HG03342 (cell line): Measurements from ENCODE around the gene RNF217.
"Not testable (repeated sequence)": the region's sequence is repeated elsewhere in the genome, so short reads cannot be mapped to it uniquely, and the experiment has no call there.

Source experiments
- ATAC-seq: cut with Tn5 transposase; IDR thresholded peaks from one replicate; pipeline ENCODE4 v1.9.1; 2021; ENCODE audit warnings: mild to moderate bottlenecking, moderate library complexity; ENCODE audit not compliant: unreplicated experiment

RNF217 gene

DNA sequence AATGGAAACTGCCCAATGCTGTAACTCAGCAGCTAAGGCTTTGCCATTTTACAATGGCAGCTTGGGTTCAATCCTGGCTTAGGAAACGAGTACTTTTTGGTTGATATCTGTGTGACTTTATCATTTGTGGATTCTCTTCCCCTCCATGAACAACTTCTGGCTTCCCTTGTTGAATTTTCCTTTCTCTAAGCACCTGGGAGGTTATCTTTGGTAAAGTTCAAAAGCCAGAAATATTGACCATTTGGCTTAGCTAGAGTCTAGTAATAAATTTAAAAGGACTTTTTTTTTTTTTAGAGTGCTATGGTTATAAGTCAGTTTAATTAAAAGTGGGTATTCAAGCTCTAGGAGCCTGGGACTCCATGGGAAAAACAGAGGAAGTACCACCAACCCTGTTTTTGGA lies 159.7 kb downstream of the RNF217 start:
- no peak for ATAC-seq

DNA sequence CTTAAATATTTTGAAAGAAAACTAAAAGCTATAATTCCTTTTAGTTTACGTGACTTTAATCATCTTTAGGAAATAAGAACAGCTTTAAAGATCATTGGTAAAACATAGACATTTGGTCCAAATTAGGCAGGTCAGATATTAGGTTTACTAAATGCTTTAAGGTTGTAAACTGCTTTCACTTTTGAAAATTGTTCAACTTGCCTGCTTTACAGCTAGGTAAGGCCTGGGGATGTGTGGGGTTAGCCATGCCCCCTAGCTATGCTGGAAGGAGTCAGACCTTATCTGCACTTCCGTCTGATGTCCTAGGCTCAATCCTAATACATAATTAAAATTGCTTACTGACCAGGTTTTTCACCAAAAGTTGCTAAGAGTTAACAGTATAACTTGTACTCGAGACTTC lies 160.8 kb downstream of the RNF217 start:
- no peak for ATAC-seq

DNA sequence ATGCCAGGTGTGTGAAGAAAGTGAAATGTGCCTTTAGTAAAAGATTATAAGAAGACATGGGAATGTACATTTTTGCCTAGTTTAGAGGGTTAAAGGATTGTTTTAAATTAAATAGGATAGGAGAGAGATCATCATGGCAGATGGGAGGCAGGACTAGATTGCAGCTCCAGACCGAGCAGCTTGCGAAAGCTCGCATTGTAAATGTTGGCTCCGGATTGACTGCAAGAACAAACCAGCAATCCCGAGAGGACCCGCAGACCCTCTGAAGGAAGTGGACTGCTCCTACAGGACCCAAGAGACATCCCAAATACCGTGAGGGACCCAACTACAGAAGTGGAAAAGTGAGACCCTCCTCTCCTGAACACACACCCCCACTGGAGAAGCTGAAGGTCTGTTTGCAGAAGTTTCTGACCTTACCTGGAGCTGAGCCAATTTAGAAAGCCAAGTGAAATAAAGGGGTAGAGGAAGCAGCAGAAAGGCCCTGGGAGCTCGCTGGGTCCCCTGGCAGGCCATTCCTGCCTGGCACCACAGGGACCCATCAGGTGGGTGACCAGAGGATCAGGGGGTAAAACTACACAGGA lies 161.3 kb downstream of the RNF217 start:
- no peak for ATAC-seq

DNA sequence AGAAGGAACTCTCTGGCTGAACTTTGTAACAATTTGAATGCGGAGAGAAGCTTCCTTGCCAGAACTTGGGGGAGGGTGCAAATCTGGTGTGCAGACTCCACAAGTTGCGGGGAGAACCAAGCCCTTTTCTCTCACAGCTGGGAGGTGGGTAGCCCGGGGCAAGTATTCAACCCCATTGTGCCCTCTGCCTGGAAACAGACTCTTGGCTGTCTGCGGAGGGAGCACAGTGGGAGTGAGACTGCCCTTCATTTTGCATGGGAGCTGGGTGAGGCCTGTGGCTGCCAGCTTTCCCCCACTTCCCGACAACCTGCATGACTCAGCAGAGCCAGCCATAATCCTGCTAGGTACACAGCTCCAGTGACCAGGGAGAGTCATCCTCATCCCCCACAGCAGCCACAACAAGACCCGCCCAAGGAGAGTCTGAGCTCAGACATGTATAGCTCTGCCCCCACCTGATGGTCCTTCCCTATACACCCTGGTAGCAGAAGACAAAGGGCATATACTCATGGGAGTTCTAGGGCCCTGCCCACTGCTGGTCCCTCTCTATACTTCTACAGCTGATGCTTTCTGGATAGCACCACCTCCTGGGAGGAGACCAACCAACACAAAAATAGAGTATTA lies 161.9 kb downstream of the RNF217 start:
- ATAC-seq: no peak

DNA sequence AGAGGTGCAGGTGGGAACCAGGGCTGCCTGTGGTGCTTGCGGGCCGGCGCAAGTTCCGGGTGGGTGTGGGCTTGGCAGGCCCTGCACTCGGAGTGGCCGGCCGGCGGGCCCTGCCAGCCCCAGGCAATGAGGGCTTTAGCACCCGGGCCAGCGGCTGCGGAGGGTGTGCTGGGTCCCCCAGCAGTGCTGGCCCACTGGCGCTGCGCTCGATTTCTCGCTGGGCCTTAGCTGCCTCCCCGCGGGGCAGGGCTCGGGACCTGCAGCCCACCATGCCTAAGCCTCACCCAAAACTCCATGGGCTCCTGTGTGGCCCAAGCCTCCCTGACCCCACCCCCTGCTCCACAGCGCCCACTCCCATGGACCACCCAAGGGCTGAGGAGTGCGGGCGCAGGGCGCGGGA lies 163.6 kb downstream of the RNF217 start:
- ATAC-seq: not testable (repeated sequence)

DNA sequence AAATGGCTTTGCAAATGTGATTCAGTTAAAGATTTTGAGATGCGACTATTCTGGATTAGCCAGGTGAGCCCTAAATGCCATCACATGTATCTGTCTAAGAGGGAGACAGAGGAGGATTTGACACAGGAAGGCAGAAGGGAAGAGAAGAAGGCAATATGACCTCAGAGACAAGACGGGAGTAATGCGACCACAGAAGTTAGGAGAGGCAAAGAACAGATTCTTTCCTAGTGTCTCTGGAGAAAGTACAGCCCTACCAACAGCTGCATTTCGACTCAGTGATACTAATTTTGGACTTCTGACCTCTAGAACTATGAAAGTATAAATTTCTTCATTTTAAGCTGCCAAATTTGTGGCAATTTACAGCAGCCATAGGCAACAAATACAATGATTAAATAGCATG lies 167.1 kb downstream of the RNF217 start:
- no peak for ATAC-seq

DNA sequence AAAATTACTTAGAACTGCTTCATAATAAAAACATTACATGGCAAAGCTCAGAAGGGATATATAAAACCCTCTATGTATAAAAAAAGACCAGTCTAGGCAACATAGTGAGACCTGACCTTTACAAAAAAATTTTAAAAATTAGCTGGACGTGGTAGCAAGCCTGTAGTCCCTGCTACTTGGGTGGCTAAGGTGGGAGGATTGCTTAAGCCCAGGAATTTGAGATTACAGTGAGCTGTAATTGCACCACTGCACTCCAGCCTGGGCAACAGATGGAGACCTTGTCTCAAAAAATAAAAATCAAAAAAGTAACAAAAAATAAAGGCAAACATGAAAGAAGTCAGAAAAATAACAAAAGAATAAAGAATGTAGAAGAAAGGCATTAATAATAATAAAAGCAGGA lies 169.8 kb downstream of the RNF217 start:
- ATAC-seq: no peak

DNA sequence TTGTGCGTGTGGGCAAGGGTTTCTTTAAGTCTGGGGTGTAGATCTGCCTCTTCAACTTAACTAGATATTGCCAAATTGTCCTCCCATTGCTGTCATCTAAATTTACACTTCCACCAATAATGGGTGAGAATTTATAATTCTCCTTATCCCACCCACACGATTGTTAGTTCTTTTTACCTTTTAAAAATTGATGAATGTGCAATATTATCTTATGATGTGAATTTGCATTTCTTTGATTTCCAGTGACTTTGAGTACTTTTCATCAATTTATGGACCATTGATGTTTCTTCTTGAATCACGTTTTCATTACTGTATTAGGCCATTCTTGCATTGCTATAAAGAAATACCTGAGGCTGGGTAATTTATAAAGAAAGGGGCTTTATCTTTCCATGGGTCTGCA lies 174.1 kb downstream of the RNF217 start:
- ATAC-seq: no peak

DNA sequence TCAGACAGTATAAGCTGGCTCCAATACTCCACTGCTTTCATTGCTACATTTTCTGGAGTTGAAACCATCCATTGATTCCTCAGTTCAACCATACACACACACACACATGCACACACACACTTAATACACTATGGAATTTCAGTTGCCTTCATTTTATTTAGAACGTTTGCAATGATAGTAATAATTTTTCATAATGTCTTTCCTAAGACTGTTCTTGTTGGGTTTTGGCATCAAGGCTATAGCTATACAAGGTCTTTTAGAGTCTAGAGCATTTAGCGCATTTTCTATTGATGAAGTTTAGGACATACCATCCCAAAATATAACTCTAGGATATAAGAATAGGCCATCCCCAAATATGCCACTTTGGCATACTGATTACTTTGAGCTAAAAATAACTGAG lies 175.8 kb downstream of the RNF217 start:
- no peak for ATAC-seq

DNA sequence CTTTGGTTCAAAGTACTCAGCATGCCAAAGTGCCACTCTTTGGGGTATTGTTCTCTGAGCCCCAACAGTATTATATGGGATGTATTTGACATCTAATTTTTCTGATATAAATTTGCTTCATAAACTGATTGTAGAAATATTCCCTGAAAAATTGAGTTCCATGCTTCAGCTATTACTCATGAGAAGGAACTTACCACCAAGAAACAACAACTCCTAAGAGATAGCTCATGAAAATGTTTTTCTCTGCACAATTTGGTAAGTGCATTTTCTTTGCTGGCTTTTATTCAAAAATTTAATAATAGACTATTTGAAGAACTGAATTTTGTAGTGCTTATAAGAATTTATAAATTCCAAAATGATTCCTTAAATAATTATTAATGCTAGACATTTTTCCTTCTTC lies 178.6 kb downstream of the RNF217 start:
- ATAC-seq: no peak
